T-cell (primary cell): ENCODE results near the gene LCT. TPM values are rescaled to one million over a fixed set of nuclear protein-coding genes. Genes with fewer than 3 reads are reported as not detected.
"Not testable (repeated sequence)": the region's sequence is repeated elsewhere in the genome, so short reads cannot be mapped to it uniquely, and the experiment has no call there.

Source experiments
- ATAC-seq, 4 experiments: fragments of 200-7000 bp in 3 of 4; fragments of 150-1000 bp in 1 of 4; cut with Tn5 transposase; replicated peaks in 1 of 4; 1 replicate in 3 of 4; 2 replicates in 1 of 4; pipeline ENCODE4 v1.10.0; 2021; ENCODE audit warnings: moderate library complexity in 3 of 4, mild to moderate bottlenecking in 2 of 4, moderate number of reproducible peaks in 1 of 4
- CTCF ChIA-PET, 2 donors: fragments of 300-600 bp; sonication (Branson Sonifier 250); formaldehyde crosslinking; loops; one replicate each; lab custom pipeline; 2022; ENCODE audit warnings: antibody characterized with exemption in 2 of 2; lab: Charles Lee
- POLR2A ChIA-PET, 2 donors: fragments of 300-600 bp; sonication (Branson Sonifier 250); formaldehyde crosslinking; loops; one replicate each; lab custom pipeline; 2022; ENCODE audit warnings: antibody characterized with exemption in 2 of 2; lab: Charles Lee
- DNase-seq, 35 experiments: peaks; one replicate each; pipeline versions ENCODE4 v3.0.0 to v3.0.0-alpha.2; 2013 to 2023
- H3K27ac ChIP-seq: one replicate; pipeline ENCODE4 v1.5.1; 2013; ENCODE audit warnings: low read length
- H3K27me3 ChIP-seq, 2 experiments: replicated peaks in 1 of 2; 1 replicate in 1 of 2; 2 replicates in 1 of 2; pipeline versions ENCODE4 v1.6.1 to v1.7.0; 2013; ENCODE audit warnings: low read length in 1 of 2, mixed read lengths in 1 of 2; ENCODE audit not compliant: control insufficient read depth in 2 of 2, insufficient read depth in 2 of 2; ENCODE audit errors: extremely low read depth in 1 of 2
- H3K36me3 ChIP-seq, 2 donors: 1 replicate in 1 of 2; 2 replicates in 1 of 2; pipeline versions ENCODE4 v1.6.1 to v1.7.0; 2013; ENCODE audit warnings: low read length in 1 of 2; ENCODE audit not compliant: control insufficient read depth in 2 of 2, insufficient read depth in 1 of 2; ENCODE audit errors: extremely low read depth in 1 of 2
- H3K4me1 ChIP-seq, 2 experiments: 1 replicate in 1 of 2; 2 replicates in 1 of 2; pipeline versions ENCODE4 v1.6.1 to v1.7.0; 2013; ENCODE audit warnings: low read length in 2 of 2, mixed read lengths in 1 of 2; ENCODE audit not compliant: insufficient read depth in 2 of 2, control insufficient read depth in 1 of 2; ENCODE audit errors: extremely low read depth in 1 of 2
- H3K4me3 ChIP-seq, 2 donors: 1 replicate in 1 of 2; 2 replicates in 1 of 2; pipeline versions ENCODE4 v1.5.1 to v1.7.0; 2013; ENCODE audit warnings: mild to moderate bottlenecking in 2 of 2, low read length in 1 of 2, moderate library complexity in 1 of 2; ENCODE audit not compliant: control insufficient read depth in 1 of 2; ENCODE audit errors: extremely low read depth in 1 of 2
- H3K9me3 ChIP-seq: 2 replicates; pipeline ENCODE4 v1.7.0; 2013
- H3K27ac Mint-ChIP-seq, 2 donors: one replicate each; pipeline ENCODE4 v1.8.0; 2020 to 2021; ENCODE audit warnings: mild to moderate bottlenecking in 2 of 2, mixed read lengths in 2 of 2
- H3K27me3 Mint-ChIP-seq, 2 donors: one replicate each; pipeline ENCODE4 v1.8.0; 2021 to 2022; ENCODE audit warnings: mixed read lengths in 2 of 2
- H3K36me3 Mint-ChIP-seq: one replicate; pipeline ENCODE4 v1.8.0; 2021; ENCODE audit warnings: mixed read lengths
- H3K4me1 Mint-ChIP-seq, 3 donors: one replicate each; pipeline ENCODE4 v1.8.0; 2020 to 2022; ENCODE audit warnings: mixed read lengths in 3 of 3, mild to moderate bottlenecking in 1 of 3
- H3K4me3 Mint-ChIP-seq, 3 donors: one replicate each; pipeline ENCODE4 v1.8.0; 2020 to 2022; ENCODE audit warnings: mild to moderate bottlenecking in 3 of 3, mixed read lengths in 3 of 3, moderate library complexity in 3 of 3
- H3K9me3 Mint-ChIP-seq, 3 donors: one replicate each; pipeline ENCODE4 v1.8.0; 2020 to 2022; ENCODE audit warnings: mixed read lengths in 3 of 3
- WGBS: methylation state at CpG from one replicate; pipeline ENCODE4 v1.1.5; 2013; ENCODE audit warnings: missing lambda C conversion rate; ENCODE audit not compliant: insufficient coverage; 5-methylcytosine and 5-hydroxymethylcytosine counted together
- total RNA-seq, 35 experiments: library from RNA in 6 of 35; stranded (reverse) in 6 of 35; fragments of 120-200 nt in 1 of 35; gene quantifications; one replicate each; pipeline versions ENCODE4 v1.2.1 to v1.2.4 and lab custom pipeline; 2013 to 2026

Gene LCT
- total RNA-seq, 5 donors from 2014 or later (not counting 1 experiment from before 2014, with no cell fraction given) = 0.03 to 0.26 (median 0.10) TPM

DNA sequence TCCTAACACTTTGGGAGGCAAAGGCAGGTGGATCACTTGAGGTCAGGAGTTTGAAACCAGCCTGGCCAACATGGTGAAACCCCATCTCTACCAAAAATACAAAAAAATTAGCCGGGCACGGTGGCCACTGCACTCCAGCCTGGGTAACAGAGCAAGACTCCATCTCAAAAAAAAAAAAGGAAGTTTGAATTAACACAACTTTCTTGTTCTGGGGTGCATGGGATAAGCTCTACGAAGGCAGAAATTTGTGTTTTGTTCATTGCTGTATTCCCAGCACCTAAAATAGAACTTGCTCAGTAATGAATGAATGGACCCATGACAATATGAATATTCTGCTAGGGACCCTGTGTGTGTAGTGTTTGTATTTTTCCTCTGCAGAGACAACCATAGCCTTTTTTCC, 29.1 kb downstream of the LCT start:
- H3K9me3 ChIP-seq, H3K4me1 ChIP-seq, H3K36me3 Mint-ChIP-seq, H3K36me3 ChIP-seq, H3K4me3 ChIP-seq, H3K27ac Mint-ChIP-seq, H3K27me3 Mint-ChIP-seq, H3K27ac ChIP-seq, H3K4me1 Mint-ChIP-seq, POLR2A ChIA-PET, H3K9me3 Mint-ChIP-seq, H3K27me3 ChIP-seq, H3K4me3 Mint-ChIP-seq, ATAC-seq, DNase-seq: not testable (repeated sequence)
- no CpG with 5 or more reads among the region's 3 CpGs for WGBS
- CTCF ChIA-PET = interaction anchor here in 1 of 2 donors (0.7 kb wide), 1 partner anchor 1355 kb away, joined by 3 read pairs; no protein-coding TSS in a partner anchor

DNA sequence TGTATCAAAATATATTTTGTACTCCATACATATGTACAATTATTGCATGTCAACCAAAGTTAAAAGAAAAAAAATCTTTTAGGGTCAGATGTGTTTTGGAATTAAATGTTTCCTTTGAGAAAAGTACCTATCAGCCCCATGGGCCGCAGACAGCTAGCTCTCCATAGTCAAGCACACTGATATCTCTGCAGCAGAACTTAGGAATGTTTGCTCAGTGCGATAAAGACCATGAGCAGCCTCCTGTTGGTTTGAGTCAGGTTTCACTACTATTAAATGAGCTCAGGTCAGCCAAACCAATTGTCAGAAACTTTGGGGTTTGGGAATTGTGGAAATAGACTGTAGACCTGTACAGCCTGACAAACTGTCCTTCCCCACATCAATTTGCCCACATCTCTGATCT, 33.7 kb downstream of the LCT start:
- CTCF ChIA-PET = interaction anchor here in 1 of 2 donors (0.6 kb wide), 1 partner anchor 8 kb away, joined by 9 read pairs; no protein-coding TSS in a partner anchor
- ATAC-seq (no peak), DNase-seq (no peak)
- Histone ChIP-seq H3K4me3 (no peak overlapping the region), H3K27me3 (no peaks in the 10 kb centered on the region), H3K4me1 (no peaks in the 10 kb centered on the region), H3K9me3 (no peaks in the 10 kb centered on the region), H3K27ac (no peak overlapping the region), H3K36me3 (no peaks in the 10 kb centered on the region)
- H3K36me3 Mint-ChIP-seq = no peaks in the 10 kb centered on the region
- peaks cover 4 to 10% (median 9%) of the 10 kb centered on the region in 3 donors for H3K9me3 Mint-ChIP-seq
- H3K4me1 Mint-ChIP-seq = no peaks in the 10 kb centered on the region
- H3K4me3 Mint-ChIP-seq = no peak overlapping the region
- no peak overlapping the region for H3K27ac Mint-ChIP-seq
- H3K27me3 Mint-ChIP-seq = no peaks in the 10 kb centered on the region
- no CpG with 5 or more reads among the region's 2 CpGs for WGBS
- POLR2A ChIA-PET = no interaction called here

DNA sequence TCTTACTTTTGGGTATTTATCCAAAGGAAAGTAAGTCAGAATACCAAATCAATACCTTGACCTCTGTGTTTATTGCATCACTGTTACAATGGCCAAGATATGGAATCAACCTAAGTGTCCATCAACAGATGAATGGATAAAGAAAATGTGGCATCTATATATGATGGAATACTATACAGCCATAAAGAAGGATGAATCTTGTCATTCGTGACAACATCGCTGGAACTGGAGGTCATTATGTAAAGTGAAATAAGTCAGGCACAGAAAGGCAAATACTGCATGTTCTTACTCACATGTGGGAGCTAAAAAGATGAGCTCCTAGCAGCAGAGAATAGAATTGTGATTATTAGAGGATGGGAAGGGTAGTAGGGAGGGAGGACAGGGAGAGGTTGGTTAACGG, 34.6 kb downstream of the LCT start:
- Histone ChIP-seq H3K4me3 (no peak overlapping the region), H3K36me3 (no peaks in the 10 kb centered on the region), H3K27ac (no peak overlapping the region), H3K27me3 (peaks cover 0 to 5% of the 10 kb centered on the region in 2 experiments), H3K9me3 (no peaks in the 10 kb centered on the region), H3K4me1 (peaks cover 0 to 5% of the 10 kb centered on the region in 2 experiments)
- ChIA-PET POLR2A (no interaction called here), CTCF (interaction anchor here in 1 of 2 donors (0.6 kb wide), 1 partner anchor 9 kb away, joined by 9 read pairs; no protein-coding TSS in a partner anchor)
- no peak for DNase-seq
- 55% methylated on average over 3 of the region's 3 CpGs for WGBS
- peaks cover 2 to 5% (median 3%) of the 10 kb centered on the region in 3 donors for H3K4me1 Mint-ChIP-seq
- ATAC-seq = no peak
- H3K27ac Mint-ChIP-seq = no peak overlapping the region
- H3K27me3 Mint-ChIP-seq = no peaks in the 10 kb centered on the region
- no peaks in the 10 kb centered on the region for H3K36me3 Mint-ChIP-seq
- H3K9me3 Mint-ChIP-seq = peaks cover 4 to 10% (median 9%) of the 10 kb centered on the region in 3 donors
- no peak overlapping the region for H3K4me3 Mint-ChIP-seq

DNA sequence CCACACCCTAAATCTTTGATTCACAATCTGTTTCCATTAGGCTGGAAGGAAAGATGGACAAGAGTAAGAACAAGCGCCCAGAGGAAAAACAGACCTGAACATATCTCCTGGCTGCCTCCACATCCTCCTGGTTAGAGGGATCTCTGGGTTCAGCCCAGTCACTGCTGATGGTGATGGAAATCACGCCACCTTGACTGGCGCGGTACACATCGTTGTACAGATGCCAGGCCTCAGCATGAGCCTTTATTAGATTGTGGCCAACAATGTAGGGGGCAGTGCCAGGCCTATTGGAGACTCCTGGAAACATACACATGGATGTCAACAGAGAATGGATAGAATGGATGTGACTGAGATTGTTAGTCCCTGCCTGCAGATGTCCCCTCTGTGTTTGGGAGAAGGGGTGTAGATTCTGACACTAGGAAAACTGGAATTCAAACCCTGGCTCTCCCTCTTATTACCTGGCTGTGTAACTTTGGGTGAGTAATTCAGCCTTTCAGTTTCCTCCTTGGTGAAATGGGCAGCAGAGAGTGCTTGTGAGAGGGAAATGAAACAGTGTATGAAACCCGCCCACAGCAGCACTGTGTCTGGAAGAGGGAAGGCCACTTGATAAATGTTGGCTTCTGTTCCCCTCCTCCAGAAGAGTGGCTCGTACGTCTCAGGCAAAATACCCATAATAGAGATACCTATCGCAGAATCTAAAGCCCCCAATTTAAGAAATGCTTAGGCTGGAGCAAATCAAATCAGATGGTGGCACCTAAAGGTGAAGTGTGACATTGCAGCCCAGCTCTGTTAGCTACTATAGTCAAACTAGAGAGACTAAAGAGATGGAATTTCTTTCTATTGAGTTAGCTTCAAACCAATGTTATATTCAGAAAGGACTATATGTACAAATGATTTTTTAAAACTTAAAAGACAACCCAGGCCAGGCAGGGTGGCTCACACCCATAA, 36.2 kb downstream of the LCT start:
- H3K4me3 ChIP-seq = no peak overlapping the region
- H3K9me3 ChIP-seq = no peaks in the 10 kb centered on the region
- POLR2A ChIA-PET = no interaction called here
- Mint-ChIP-seq H3K27me3 (no peaks in the 10 kb centered on the region), H3K4me3 (no peak overlapping the region), H3K36me3 (no peaks in the 10 kb centered on the region), H3K27ac (no peak overlapping the region), H3K4me1 (peaks cover 2 to 8% (median 3%) of the 10 kb centered on the region in 3 donors), H3K9me3 (peaks cover 4 to 10% (median 9%) of the 10 kb centered on the region in 3 donors)
- no peak overlapping the region for H3K27ac ChIP-seq
- CTCF ChIA-PET = no interaction called here
- no peaks in the 10 kb centered on the region for H3K36me3 ChIP-seq
- peaks cover 0 to 8% of the 10 kb centered on the region in 2 experiments for H3K4me1 ChIP-seq
- 94% methylated on average over 5 of the region's 9 CpGs for WGBS
- peaks cover 0 to 5% of the 10 kb centered on the region in 2 experiments for H3K27me3 ChIP-seq
- no peak for DNase-seq
- ATAC-seq = no peak

DNA sequence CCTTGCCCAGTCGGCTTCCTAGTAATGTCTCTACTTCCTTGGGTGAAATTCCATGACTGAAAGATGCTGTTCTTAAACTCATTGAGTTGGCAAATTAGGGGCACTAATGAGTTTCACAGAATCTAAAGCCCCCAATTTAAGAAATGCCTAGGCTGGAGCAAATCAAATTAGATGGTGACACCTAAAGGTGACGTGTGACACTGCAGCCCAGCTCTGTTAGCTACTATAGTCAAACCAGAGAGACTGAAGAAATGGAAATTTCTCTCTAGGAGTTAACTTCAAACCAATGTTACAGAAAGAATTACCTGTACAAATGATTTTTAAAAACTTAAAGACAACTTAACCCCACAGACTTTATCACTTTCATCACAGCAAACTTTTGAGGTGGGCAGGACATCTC, 37.2 kb downstream of the LCT start:
- H3K27ac Mint-ChIP-seq = no peak overlapping the region
- ChIA-PET POLR2A (no interaction called here), CTCF (interaction anchor here in 1 of 2 donors (0.6 kb wide), 3 partner anchors 213 to 796 kb away, joined by 3 read pairs; no protein-coding TSS in a partner anchor)
- ATAC-seq = no peak
- peaks cover 0 to 8% of the 10 kb centered on the region in 2 experiments for H3K4me1 ChIP-seq
- no peak overlapping the region for H3K27ac ChIP-seq
- no peak for DNase-seq
- H3K9me3 ChIP-seq = no peaks in the 10 kb centered on the region
- WGBS = 100% methylated on average over 1 of the region's 2 CpGs
- H3K36me3 Mint-ChIP-seq = no peaks in the 10 kb centered on the region
- H3K36me3 ChIP-seq = no peaks in the 10 kb centered on the region
- H3K4me3 ChIP-seq = no peak overlapping the region
- peaks cover 0 to 5% of the 10 kb centered on the region in 2 experiments for H3K27me3 ChIP-seq
- peaks cover 4 to 10% (median 9%) of the 10 kb centered on the region in 3 donors for H3K9me3 Mint-ChIP-seq
- H3K4me3 Mint-ChIP-seq = no peak overlapping the region
- peaks cover 6 to 18% (median 7%) of the 10 kb centered on the region in 3 donors for H3K4me1 Mint-ChIP-seq
- H3K27me3 Mint-ChIP-seq = no peaks in the 10 kb centered on the region

DNA sequence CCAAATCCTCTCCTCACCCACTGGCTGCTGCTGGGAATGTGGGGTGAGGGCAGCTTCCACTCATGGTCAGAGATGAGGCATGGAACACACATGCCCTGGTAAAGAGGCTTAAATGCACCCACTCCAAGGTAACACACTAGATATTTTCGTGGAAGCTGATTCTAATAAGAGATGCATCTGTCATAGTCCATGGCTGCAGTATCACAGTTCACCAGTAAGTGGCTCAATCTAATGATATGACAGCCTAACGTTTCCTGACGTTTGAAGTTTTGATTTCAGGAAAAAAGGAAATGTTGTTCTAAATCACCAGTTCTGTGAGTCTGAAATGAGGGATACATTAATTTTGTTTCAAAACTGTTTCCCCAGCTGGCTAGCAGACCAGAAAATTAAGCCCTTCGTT, 38.2 kb downstream of the LCT start:
- Mint-ChIP-seq H3K27me3 (no peaks in the 10 kb centered on the region), H3K36me3 (no peaks in the 10 kb centered on the region), H3K4me3 (no peak overlapping the region), H3K9me3 (peaks cover 4 to 10% (median 9%) of the 10 kb centered on the region in 3 donors), H3K4me1 (peaks cover 9 to 23% (median 10%) of the 10 kb centered on the region in 3 donors), H3K27ac (no peak overlapping the region)
- no peak for DNase-seq
- no peak overlapping the region for H3K27ac ChIP-seq
- ChIA-PET CTCF (interaction anchor here (0.7 to 2.2 kb wide), 4 partner anchors 53 to 810 kb away, joined by 3 to 9 read pairs (median 4); no protein-coding TSS in a partner anchor), POLR2A (no interaction called here)
- no peaks in the 10 kb centered on the region for H3K9me3 ChIP-seq
- no peak for ATAC-seq
- 89% methylated on average over 1 of the region's 4 CpGs for WGBS
- peaks cover 0 to 5% of the 10 kb centered on the region in 2 experiments for H3K27me3 ChIP-seq
- no peak overlapping the region for H3K4me3 ChIP-seq
- no peaks in the 10 kb centered on the region for H3K36me3 ChIP-seq
- H3K4me1 ChIP-seq = peaks cover 0 to 8% of the 10 kb centered on the region in 2 experiments
